ENCODE data around the gene FER1L5. TPM values are rescaled to one million over a fixed set of nuclear protein-coding genes. Genes with fewer than 3 reads are reported as not detected.

FER1L5 gene
- total RNA-seq, 2 experiments from 2014 or later, result not detected

GRCh38 chr2:96616128-96616527 lies 26.4 kb upstream of the FER1L5 start:
- H3K4me3 Mint-ChIP-seq, result no peak overlapping the region
- no peaks in the 10 kb centered on the region for H3K27me3 Mint-ChIP-seq
- DNase-seq, result no peak
- no peak for ATAC-seq
- ChIA-PET POLR2A (interaction anchor here (1.1 kb wide), 1 partner anchor 191 kb away, joined by 4 read pairs; no protein-coding TSS in a partner anchor), CTCF (interaction anchor here (1.2 kb wide), 1 partner anchor 497 kb away, joined by 3 read pairs; the partner anchor contains the start of gene ANKRD36)
- intact Hi-C loops (cut with micrococcal nuclease), result no loop called here
- H3K9me3 Mint-ChIP-seq, result no peaks in the 10 kb centered on the region
- peaks cover 38% of the 10 kb centered on the region for H3K36me3 Mint-ChIP-seq (ENCODE audit: low read depth)
- H3K4me1 Mint-ChIP-seq (ENCODE audit: low read depth), result peaks cover 18% of the 10 kb centered on the region
- TF ChIP-seq CTCF (IDR thresholded peaks at IDR 0.05), result no peak
- H3K27ac Mint-ChIP-seq, result peak overlapping the region; percentile 82

GRCh38 chr2:96616535-96616934 lies 26.0 kb upstream of the FER1L5 start:
- Mint-ChIP-seq H3K27me3 (no peaks in the 10 kb centered on the region), H3K36me3 (ENCODE audit: low read depth) (peaks cover 34% of the 10 kb centered on the region), H3K27ac (peak overlapping the region; percentile 82), H3K9me3 (no peaks in the 10 kb centered on the region), H3K4me1 (ENCODE audit: low read depth) (peaks cover 18% of the 10 kb centered on the region), H3K4me3 (no peak overlapping the region)
- DNase-seq (no peak), ATAC-seq (no peak)
- no peak for TF ChIP-seq CTCF (IDR thresholded peaks at IDR 0.05)
- ChIA-PET CTCF (interaction anchor here (1.2 kb wide), 1 partner anchor 496 kb away, joined by 3 read pairs; the partner anchor contains the start of gene ANKRD36), POLR2A (interaction anchor here (1.1 kb wide), 1 partner anchor 190 kb away, joined by 4 read pairs; no protein-coding TSS in a partner anchor)
- intact Hi-C loops (cut with micrococcal nuclease), result no loop called here

GRCh38 chr2:96617012-96617411 lies 25.6 kb upstream of the FER1L5 start:
- DNase-seq, result no peak
- ATAC-seq, result no peak
- no peak overlapping the region for H3K4me3 Mint-ChIP-seq
- peaks cover 33% of the 10 kb centered on the region for H3K36me3 Mint-ChIP-seq (ENCODE audit: low read depth)
- no peaks in the 10 kb centered on the region for H3K9me3 Mint-ChIP-seq
- intact Hi-C loops (cut with micrococcal nuclease), result no loop called here
- H3K4me1 Mint-ChIP-seq (ENCODE audit: low read depth), result peaks cover 18% of the 10 kb centered on the region
- no peak for TF ChIP-seq CTCF (IDR thresholded peaks at IDR 0.05)
- H3K27ac Mint-ChIP-seq, result peak overlapping the region; percentile 82
- CTCF ChIA-PET, result interaction anchor here (1.2 to 1.5 kb wide), 2 partner anchors 183 to 496 kb away, joined by 3 read pairs; partner anchors contain the start of gene ANKRD36
- POLR2A ChIA-PET, result interaction anchor here (0.6 to 0.9 kb wide), 2 partner anchors 10 to 120 kb away, joined by 3 read pairs; no protein-coding TSS in a partner anchor
- H3K27me3 Mint-ChIP-seq, result no peaks in the 10 kb centered on the region

GRCh38 chr2:96618596-96619283 lies 23.8 kb upstream of the FER1L5 start:
- DNase-seq (no peak), ATAC-seq (no peak)
- Mint-ChIP-seq H3K36me3 (ENCODE audit: low read depth) (peaks cover 27% of the 10 kb centered on the region), H3K27me3 (no peaks in the 10 kb centered on the region), H3K4me1 (ENCODE audit: low read depth) (peaks cover 18% of the 10 kb centered on the region), H3K4me3 (no peak overlapping the region), H3K9me3 (no peaks in the 10 kb centered on the region), H3K27ac (no peak overlapping the region)
- CTCF ChIA-PET, result interaction anchor here (1.5 kb wide), 1 partner anchor 182 kb away, joined by 3 read pairs; no protein-coding TSS in a partner anchor
- POLR2A ChIA-PET, result interaction anchor here (0.5 to 1.3 kb wide), 2 partner anchors 9 to 20 kb away, joined by 3 to 5 read pairs; partner anchors contain the start of gene KANSL3
- no peak for TF ChIP-seq CTCF (IDR thresholded peaks at IDR 0.05)
- intact Hi-C loops (cut with micrococcal nuclease), result no loop called here

GRCh38 chr2:96622544-96622943 lies 20.0 kb upstream of the FER1L5 start:
- H3K36me3 Mint-ChIP-seq (ENCODE audit: low read depth), result peaks cover 17% of the 10 kb centered on the region
- no peak for DNase-seq
- TF ChIP-seq CTCF (IDR thresholded peaks at IDR 0.05), result no peak
- H3K9me3 Mint-ChIP-seq, result no peaks in the 10 kb centered on the region
- no peak overlapping the region for H3K27ac Mint-ChIP-seq
- ChIA-PET CTCF (no interaction called here), POLR2A (no interaction called here)
- peaks cover 13% of the 10 kb centered on the region for H3K4me1 Mint-ChIP-seq (ENCODE audit: low read depth)
- ATAC-seq, result no peak
- intact Hi-C loops (cut with micrococcal nuclease), result no loop called here
- H3K27me3 Mint-ChIP-seq, result no peaks in the 10 kb centered on the region
- no peak overlapping the region for H3K4me3 Mint-ChIP-seq

Data from activated CD8-positive, alpha-beta T cell treated with anti-CD3 and anti-CD28 coated beads for 36 hours (primary cell).